OCI-LY7 (cell line): ENCODE measurements around the gene ZNF70.

Source experiments
- EZH2phosphoT487 ChIP-seq: fragments of 200-600 bp; sonication (generic); IDR thresholded peaks from 2 replicates; pipeline ENCODE4 v1.6.1; 2018; ENCODE audit warnings: low read depth, borderline replicate concordance, mild to moderate bottlenecking, mixed run types, antibody characterized with exemption, low read length, moderate library complexity, mixed read lengths
- TF ChIP-seq, protein P1 (sequence below): fragments of 200-600 bp; sonication (generic); conservative IDR thresholded peaks from 2 replicates; pipeline ENCODE4 v1.5.1; 2014; ENCODE audit warnings: mild to moderate bottlenecking, antibody characterized with exemption, low read length, moderate library complexity, mixed read lengths

DNA sequence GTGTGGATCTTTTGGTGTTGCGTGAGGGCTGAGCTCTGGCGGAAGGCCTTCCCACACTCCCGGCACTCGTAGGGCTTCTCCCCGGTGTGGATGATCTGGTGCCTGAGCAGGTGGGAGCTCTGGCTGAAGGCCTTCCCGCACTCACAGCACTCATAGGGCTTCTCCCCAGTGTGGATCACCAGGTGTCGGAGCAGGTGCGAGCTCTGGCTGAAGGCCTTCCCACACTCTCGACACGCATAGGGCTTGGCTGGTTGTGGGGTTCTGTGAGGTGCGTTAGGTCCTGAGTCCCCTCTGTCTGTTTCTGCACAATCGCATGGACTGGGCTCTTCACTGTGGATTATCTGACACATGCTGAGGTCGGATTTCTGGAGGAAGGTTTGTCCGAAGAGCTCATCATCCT is 6.4 kb downstream of the ZNF70 start:
- TF ChIP-seq, protein P1, sequence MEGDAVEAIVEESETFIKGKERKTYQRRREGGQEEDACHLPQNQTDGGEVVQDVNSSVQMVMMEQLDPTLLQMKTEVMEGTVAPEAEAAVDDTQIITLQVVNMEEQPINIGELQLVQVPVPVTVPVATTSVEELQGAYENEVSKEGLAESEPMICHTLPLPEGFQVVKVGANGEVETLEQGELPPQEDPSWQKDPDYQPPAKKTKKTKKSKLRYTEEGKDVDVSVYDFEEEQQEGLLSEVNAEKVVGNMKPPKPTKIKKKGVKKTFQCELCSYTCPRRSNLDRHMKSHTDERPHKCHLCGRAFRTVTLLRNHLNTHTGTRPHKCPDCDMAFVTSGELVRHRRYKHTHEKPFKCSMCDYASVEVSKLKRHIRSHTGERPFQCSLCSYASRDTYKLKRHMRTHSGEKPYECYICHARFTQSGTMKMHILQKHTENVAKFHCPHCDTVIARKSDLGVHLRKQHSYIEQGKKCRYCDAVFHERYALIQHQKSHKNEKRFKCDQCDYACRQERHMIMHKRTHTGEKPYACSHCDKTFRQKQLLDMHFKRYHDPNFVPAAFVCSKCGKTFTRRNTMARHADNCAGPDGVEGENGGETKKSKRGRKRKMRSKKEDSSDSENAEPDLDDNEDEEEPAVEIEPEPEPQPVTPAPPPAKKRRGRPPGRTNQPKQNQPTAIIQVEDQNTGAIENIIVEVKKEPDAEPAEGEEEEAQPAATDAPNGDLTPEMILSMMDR, result no peak
- TF ChIP-seq EZH2phosphoT487, result no peak
